ENCODE data around the gene SERPIND1. TPM values are rescaled to one million over a fixed set of nuclear protein-coding genes. Genes with fewer than 3 reads are reported as not detected.

SERPIND1 gene
- polyA plus RNA-seq, 3 donors: not detected

DNA sequence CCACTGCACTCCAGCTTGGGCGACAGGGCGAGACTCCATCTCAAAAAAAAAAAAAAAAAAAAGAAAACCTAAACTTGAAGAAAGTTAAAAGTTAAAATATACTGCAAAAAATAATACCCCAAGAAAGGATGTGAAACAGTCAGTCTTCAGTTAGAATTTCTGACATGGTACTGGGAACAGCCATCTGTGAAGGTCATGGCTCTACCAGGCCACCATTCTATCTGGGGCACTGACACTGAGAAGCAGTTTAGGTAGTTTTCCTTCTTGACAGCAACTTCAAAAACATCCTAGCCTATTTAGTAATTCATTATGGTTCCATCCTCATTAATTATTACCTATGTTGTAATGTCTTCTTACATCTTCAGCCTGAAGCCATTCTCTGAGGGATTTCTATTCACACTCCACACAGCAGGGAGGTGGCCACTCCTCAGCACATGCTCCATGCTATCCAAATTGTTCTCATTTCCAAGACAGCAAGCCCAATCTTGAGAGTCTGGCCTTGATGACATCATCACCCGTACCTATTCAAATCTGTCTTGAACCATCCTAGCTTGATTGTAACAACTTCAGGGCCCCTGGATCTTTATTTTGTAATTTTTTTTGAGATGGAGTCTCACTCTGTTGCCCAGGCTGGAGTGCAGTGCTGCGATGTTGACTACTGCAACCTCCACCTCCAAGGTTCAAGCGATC is 38.2 kb downstream of the SERPIND1 start:
- no peaks in the 10 kb centered on the region for H3K4me1 ChIP-seq (ENCODE audit: control insufficient read depth in 1 of 2, insufficient read depth in 2 of 2, low read length in 2 of 2)
- H3K79me2 ChIP-seq (ENCODE audit: insufficient read depth, low read length): no peaks in the 10 kb centered on the region
- no peak for TF ChIP-seq CTCF (IDR thresholded peaks at IDR 0.05)
- no peak overlapping the region for H3K4me2 ChIP-seq (replicated peaks; ENCODE audit: extremely low read depth, low read length, poor library complexity, severe bottlenecking)
- H3K4me1 Mint-ChIP-seq: no peaks in the 10 kb centered on the region
- H3K36me3 Mint-ChIP-seq: peaks cover 79 to 94% of the 10 kb centered on the region in 2 donors
- DNase-seq: no peak
- H3K36me3 ChIP-seq (replicated peaks in 1 of 2; ENCODE audit: control insufficient read depth in 1 of 2, insufficient read depth in 2 of 2, low read length in 2 of 2): peaks cover 73 to 95% of the 10 kb centered on the region in 2 donors
- intact Hi-C loops (cut with micrococcal nuclease): no loop called here
- H3K27me3 ChIP-seq (ENCODE audit: control insufficient read depth in 2 of 2, insufficient read depth in 2 of 2, low read length in 2 of 2): no peaks in the 10 kb centered on the region
- no peak overlapping the region for H3K27ac ChIP-seq (ENCODE audit: low read depth in 1 of 2, low read length in 2 of 2)
- H3K27me3 Mint-ChIP-seq (ENCODE audit: low read depth in 3 of 3): peaks cover 0 to 2% (median 1%) of the 10 kb centered on the region in 3 donors
- no peak overlapping the region for H2AFZ ChIP-seq (ENCODE audit: insufficient read depth, low read depth, low read length, poor library complexity, severe bottlenecking)
- no CpG with 5 or more reads among the region's 5 CpGs for WGBS (ENCODE audit: insufficient coverage)
- no peaks in the 10 kb centered on the region for H3K9me3 ChIP-seq (replicated peaks in 1 of 2; ENCODE audit: control insufficient read depth in 1 of 2, insufficient read depth in 1 of 2, low read length in 2 of 2)
- H4K20me1 ChIP-seq (ENCODE audit: insufficient read depth, low read length): no peaks in the 10 kb centered on the region
- H3K9ac ChIP-seq (ENCODE audit: insufficient read depth, low read length, poor library complexity, severe bottlenecking): no peak overlapping the region
- H3K4me3 Mint-ChIP-seq: no peak overlapping the region
- H3K4me3 ChIP-seq (replicated peaks in 1 of 3; ENCODE audit: low read depth in 2 of 3, low read length in 3 of 3): no peak overlapping the region
- peaks cover 0 to 2% (median 0%) of the 10 kb centered on the region in 7 donors for H3K9me3 Mint-ChIP-seq
- peak overlapping the region in 2 of 7 donors; percentile 32 for H3K27ac Mint-ChIP-seq

DNA sequence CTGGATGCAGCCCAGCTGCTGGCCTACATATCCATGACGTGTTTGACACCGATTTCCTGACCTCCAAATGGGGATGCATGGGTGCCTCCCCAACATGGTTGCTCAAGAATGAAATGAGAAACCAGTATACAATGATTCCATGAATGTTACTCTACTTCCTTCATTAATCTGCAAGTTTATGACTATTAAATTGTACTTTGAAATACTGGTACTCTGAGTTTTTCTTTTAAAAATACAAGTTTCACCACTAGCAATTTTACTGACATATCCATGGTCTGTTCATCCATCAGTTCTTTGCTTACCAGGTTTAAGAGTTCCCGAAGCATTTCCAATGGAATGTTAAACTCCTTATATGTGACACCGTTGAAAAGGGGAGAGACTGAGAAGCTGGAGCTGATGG is 39.1 kb downstream of the SERPIND1 start:
- no peaks in the 10 kb centered on the region for H3K27me3 ChIP-seq (ENCODE audit: control insufficient read depth in 2 of 2, insufficient read depth in 2 of 2, low read length in 2 of 2)
- Mint-ChIP-seq H3K4me1 (no peaks in the 10 kb centered on the region), H3K4me3 (no peak overlapping the region), H3K27ac (no peak overlapping the region), H3K9me3 (peaks cover 0 to 2% (median 0%) of the 10 kb centered on the region in 7 donors), H3K36me3 (peaks cover 79 to 89% of the 10 kb centered on the region in 2 donors), H3K27me3 (ENCODE audit: low read depth in 3 of 3) (peaks cover 0 to 2% (median 1%) of the 10 kb centered on the region in 3 donors)
- H3K79me2 ChIP-seq (ENCODE audit: insufficient read depth, low read length): no peaks in the 10 kb centered on the region
- peaks cover 77 to 95% of the 10 kb centered on the region in 2 donors for H3K36me3 ChIP-seq (replicated peaks in 1 of 2; ENCODE audit: control insufficient read depth in 1 of 2, insufficient read depth in 2 of 2, low read length in 2 of 2)
- no peaks in the 10 kb centered on the region for H3K4me1 ChIP-seq (ENCODE audit: control insufficient read depth in 1 of 2, insufficient read depth in 2 of 2, low read length in 2 of 2)
- no peaks in the 10 kb centered on the region for H3K9me3 ChIP-seq (replicated peaks in 1 of 2; ENCODE audit: control insufficient read depth in 1 of 2, insufficient read depth in 1 of 2, low read length in 2 of 2)
- TF ChIP-seq CTCF (IDR thresholded peaks at IDR 0.05): no peak
- no peak overlapping the region for H3K4me3 ChIP-seq (replicated peaks in 1 of 3; ENCODE audit: low read depth in 2 of 3, low read length in 3 of 3)
- H4K20me1 ChIP-seq (ENCODE audit: insufficient read depth, low read length): no peaks in the 10 kb centered on the region
- 95% methylated on average over 3 of the region's 4 CpGs for WGBS (ENCODE audit: insufficient coverage)
- no peak for DNase-seq
- H3K27ac ChIP-seq (ENCODE audit: low read depth in 1 of 2, low read length in 2 of 2): no peak overlapping the region
- H3K4me2 ChIP-seq (replicated peaks; ENCODE audit: extremely low read depth, low read length, poor library complexity, severe bottlenecking): no peak overlapping the region
- H2AFZ ChIP-seq (ENCODE audit: insufficient read depth, low read depth, low read length, poor library complexity, severe bottlenecking): no peak overlapping the region
- intact Hi-C loops (cut with micrococcal nuclease): no loop called here
- no peak overlapping the region for H3K9ac ChIP-seq (ENCODE audit: insufficient read depth, low read length, poor library complexity, severe bottlenecking)

Measured in CD14-positive monocyte (primary cell).